Astrocyte (in vitro differentiated cells and primary cell): ENCODE results near the gene ADAMTS8. TPM values are rescaled to one million over a fixed set of nuclear protein-coding genes. Genes with fewer than 3 reads are reported as not detected.

Experiments
- DNase-seq: peaks from one replicate; pipeline ENCODE4 v3.0.0-alpha.2; 2010; ENCODE audit warnings: low read depth
- FAIRE-seq: peaks from 2 replicates; lab custom pipeline; 2011; peaks lifted over from hg19 to GRCh38; lab: Jason Lieb, UNC
- H2AFZ ChIP-seq: 2 replicates; pipeline ENCODE4 v1.6.0; 2012; ENCODE audit warnings: low read depth, low read length, inconsistent platforms
- H3K27ac ChIP-seq: 2 replicates; pipeline ENCODE4 v1.5.1; 2011; ENCODE audit warnings: low read depth, low read length, inconsistent platforms
- H3K27me3 ChIP-seq: 2 replicates; pipeline ENCODE4 v1.6.0; 2011; ENCODE audit warnings: low read length, inconsistent platforms; ENCODE audit not compliant: insufficient read depth
- H3K36me3 ChIP-seq: 2 replicates; pipeline ENCODE4 v1.5.1; 2011; ENCODE audit warnings: low read length, inconsistent platforms; ENCODE audit not compliant: insufficient read depth
- H3K4me1 ChIP-seq: 2 replicates; pipeline ENCODE4 v1.5.1; 2011; ENCODE audit warnings: low read length, inconsistent platforms; ENCODE audit not compliant: insufficient read depth
- H3K4me2 ChIP-seq: 2 replicates; pipeline ENCODE4 v1.6.0; 2012; ENCODE audit warnings: low read length, inconsistent platforms
- H3K4me3 ChIP-seq: 2 replicates; pipeline ENCODE4 v1.5.1; 2011; ENCODE audit warnings: low read depth, mild to moderate bottlenecking, low read length, inconsistent platforms; ENCODE audit not compliant: insufficient read depth
- H3K79me2 ChIP-seq: 2 replicates; pipeline ENCODE4 v1.6.0; 2012; ENCODE audit warnings: mild to moderate bottlenecking, low read length, inconsistent platforms; ENCODE audit not compliant: insufficient read depth
- H3K9ac ChIP-seq: 2 replicates; pipeline ENCODE4 v1.6.0; 2012; ENCODE audit warnings: mild to moderate bottlenecking, low read length, inconsistent platforms
- H3K9me3 ChIP-seq: 2 replicates; pipeline ENCODE4 v1.5.1; 2012; ENCODE audit warnings: low read depth, mild to moderate bottlenecking, low read length, inconsistent platforms; ENCODE audit not compliant: insufficient read depth
- H4K20me1 ChIP-seq: 2 replicates; pipeline ENCODE4 v1.6.0; 2012; ENCODE audit warnings: low read length, inconsistent platforms; ENCODE audit not compliant: insufficient read depth
- H3K27ac Mint-ChIP-seq: one replicate; pipeline ENCODE4 v1.8.0; 2021; ENCODE audit warnings: mild to moderate bottlenecking, mixed read lengths; ENCODE audit not compliant: unreplicated experiment
- H3K27me3 Mint-ChIP-seq: one replicate; pipeline ENCODE4 v1.8.0; 2021; ENCODE audit warnings: low read depth, mixed read lengths; ENCODE audit not compliant: unreplicated experiment
- H3K36me3 Mint-ChIP-seq: one replicate; pipeline ENCODE4 v1.8.0; 2021; ENCODE audit warnings: low read depth, mixed read lengths; ENCODE audit not compliant: unreplicated experiment
- H3K4me1 Mint-ChIP-seq: one replicate; pipeline ENCODE4 v1.8.0; 2021; ENCODE audit warnings: low read depth, mixed read lengths; ENCODE audit not compliant: unreplicated experiment
- H3K4me3 Mint-ChIP-seq: one replicate; pipeline ENCODE4 v1.8.0; 2021; ENCODE audit warnings: mild to moderate bottlenecking, moderate library complexity, mixed read lengths; ENCODE audit not compliant: unreplicated experiment
- H3K9me3 Mint-ChIP-seq: one replicate; pipeline ENCODE4 v1.8.0; 2021; ENCODE audit warnings: mild to moderate bottlenecking, mixed read lengths; ENCODE audit not compliant: unreplicated experiment
- CTCF ChIP-seq: IDR thresholded peaks from 2 replicates; pipeline ENCODE4 v1.5.1; 2011; ENCODE audit warnings: low read depth, mild to moderate bottlenecking, inconsistent platforms, low read length, moderate library complexity; ENCODE audit not compliant: insufficient read depth
- EZH2 ChIP-seq: IDR thresholded peaks from 2 replicates; pipeline ENCODE4 v1.6.1; 2012; ENCODE audit warnings: mild to moderate bottlenecking, low read length, inconsistent platforms; ENCODE audit not compliant: insufficient read depth
- total RNA-seq: library from RNA; stranded (reverse); gene quantifications from 2 replicates; pipeline ENCODE4 v1.2.1, GENCODE V29; 2021

The ADAMTS8 gene
- total RNA-seq, 1 donor from 2014 or later: 0.20 TPM

GRCh38 chr11:130408401-130408890 is 20.0 kb downstream of the ADAMTS8 start:
- peaks cover 16% of the 10 kb centered on the region for H3K4me1 Mint-ChIP-seq
- no peak for FAIRE-seq
- no peak overlapping the region for H3K4me2 ChIP-seq

GRCh38 chr11:130407978-130408377 is 20.4 kb downstream of the ADAMTS8 start:
- Histone ChIP-seq H3K4me2 (peak overlapping the region; percentile 32), H3K79me2 (no peaks in the 10 kb centered on the region), H3K36me3 (no peaks in the 10 kb centered on the region), H2AFZ (no peak overlapping the region), H3K27me3 (peaks cover 18% of the 10 kb centered on the region), H3K27ac (no peak overlapping the region), H3K4me1 (peaks cover 21% of the 10 kb centered on the region), H3K9me3 (no peaks in the 10 kb centered on the region), H3K9ac (no peak overlapping the region), H3K4me3 (no peak overlapping the region), H4K20me1 (no peaks in the 10 kb centered on the region)
- Mint-ChIP-seq H3K4me1 (peaks cover 16% of the 10 kb centered on the region), H3K4me3 (no peak overlapping the region), H3K9me3 (peaks cover 5% of the 10 kb centered on the region), H3K36me3 (no peaks in the 10 kb centered on the region), H3K27me3 (peaks cover 47% of the 10 kb centered on the region), H3K27ac (no peak overlapping the region)
- DNase-seq (peak; percentile 59), FAIRE-seq (peak; percentile 80)
- TF ChIP-seq EZH2 (no peak), CTCF (no peak)

More at GRCh38 chr11:130408401-130408890, 20.0 kb downstream of the ADAMTS8 start:
- no peak overlapping the region for H3K9ac ChIP-seq
- no peak overlapping the region for H3K27ac Mint-ChIP-seq
- no peaks in the 10 kb centered on the region for H3K36me3 Mint-ChIP-seq
- no peaks in the 10 kb centered on the region for H4K20me1 ChIP-seq
- no peak for DNase-seq
- peaks cover 18% of the 10 kb centered on the region for H3K27me3 ChIP-seq
- no peak overlapping the region for H3K4me3 Mint-ChIP-seq
- peaks cover 20% of the 10 kb centered on the region for H3K4me1 ChIP-seq
- no peaks in the 10 kb centered on the region for H3K9me3 ChIP-seq
- H3K4me3 ChIP-seq: no peak overlapping the region
- peaks cover 5% of the 10 kb centered on the region for H3K9me3 Mint-ChIP-seq
- no peak overlapping the region for H2AFZ ChIP-seq
- H3K27ac ChIP-seq: no peak overlapping the region
- H3K36me3 ChIP-seq: no peaks in the 10 kb centered on the region
- H3K27me3 Mint-ChIP-seq: peaks cover 47% of the 10 kb centered on the region
- TF ChIP-seq CTCF (no peak), EZH2 (no peak)
- no peaks in the 10 kb centered on the region for H3K79me2 ChIP-seq

GRCh38 chr11:130405428-130405827 is 23.0 kb downstream of the ADAMTS8 start:
- no peak overlapping the region for H3K27ac Mint-ChIP-seq
- H3K9ac ChIP-seq: no peak overlapping the region
- DNase-seq: no peak
- no peaks in the 10 kb centered on the region for H3K9me3 ChIP-seq
- H3K27me3 Mint-ChIP-seq: peaks cover 44% of the 10 kb centered on the region
- no peak overlapping the region for H3K27ac ChIP-seq
- no peak overlapping the region for H3K4me2 ChIP-seq
- H3K27me3 ChIP-seq: peaks cover 10% of the 10 kb centered on the region
- no peak overlapping the region for H3K4me3 Mint-ChIP-seq
- peaks cover 5% of the 10 kb centered on the region for H3K9me3 Mint-ChIP-seq
- peaks cover 35% of the 10 kb centered on the region for H3K4me1 ChIP-seq
- H3K36me3 ChIP-seq: no peaks in the 10 kb centered on the region
- peaks cover 29% of the 10 kb centered on the region for H3K4me1 Mint-ChIP-seq
- H2AFZ ChIP-seq: no peak overlapping the region
- no peak for TF ChIP-seq EZH2
- TF ChIP-seq CTCF: no peak
- no peak for FAIRE-seq
- H3K4me3 ChIP-seq: no peak overlapping the region
- H3K36me3 Mint-ChIP-seq: no peaks in the 10 kb centered on the region
- H3K79me2 ChIP-seq: no peaks in the 10 kb centered on the region
- no peaks in the 10 kb centered on the region for H4K20me1 ChIP-seq
